ENCODE results near the gene UGT2B17.
"Not testable (repeated sequence)": the region's sequence is repeated elsewhere in the genome, so short reads cannot be mapped to it uniquely, and the experiment has no call there.

Gene UGT2B17

DNA sequence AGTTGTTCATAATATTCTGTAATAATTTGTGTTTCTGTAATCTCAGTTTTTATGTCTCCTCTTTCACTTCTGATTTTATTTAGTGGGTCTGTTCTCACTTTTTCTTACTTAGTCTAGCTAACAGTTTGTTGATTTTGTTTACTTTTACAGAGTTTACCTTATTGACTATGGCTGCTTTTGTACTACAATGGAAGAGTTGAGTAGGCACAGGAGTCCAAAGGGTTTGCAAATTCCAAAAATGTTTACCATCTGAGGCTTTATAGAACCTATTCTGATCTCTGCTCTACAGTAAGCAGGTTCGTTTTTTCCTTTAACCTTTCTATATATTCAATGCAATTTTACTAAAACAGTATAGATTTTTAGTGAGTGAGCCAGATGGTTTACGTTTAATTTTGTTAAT lies 55.1 kb downstream of the UGT2B17 start:
- no peak for DNase-seq (ENCODE audit: low read depth)
- TF ChIP-seq, protein P1, sequence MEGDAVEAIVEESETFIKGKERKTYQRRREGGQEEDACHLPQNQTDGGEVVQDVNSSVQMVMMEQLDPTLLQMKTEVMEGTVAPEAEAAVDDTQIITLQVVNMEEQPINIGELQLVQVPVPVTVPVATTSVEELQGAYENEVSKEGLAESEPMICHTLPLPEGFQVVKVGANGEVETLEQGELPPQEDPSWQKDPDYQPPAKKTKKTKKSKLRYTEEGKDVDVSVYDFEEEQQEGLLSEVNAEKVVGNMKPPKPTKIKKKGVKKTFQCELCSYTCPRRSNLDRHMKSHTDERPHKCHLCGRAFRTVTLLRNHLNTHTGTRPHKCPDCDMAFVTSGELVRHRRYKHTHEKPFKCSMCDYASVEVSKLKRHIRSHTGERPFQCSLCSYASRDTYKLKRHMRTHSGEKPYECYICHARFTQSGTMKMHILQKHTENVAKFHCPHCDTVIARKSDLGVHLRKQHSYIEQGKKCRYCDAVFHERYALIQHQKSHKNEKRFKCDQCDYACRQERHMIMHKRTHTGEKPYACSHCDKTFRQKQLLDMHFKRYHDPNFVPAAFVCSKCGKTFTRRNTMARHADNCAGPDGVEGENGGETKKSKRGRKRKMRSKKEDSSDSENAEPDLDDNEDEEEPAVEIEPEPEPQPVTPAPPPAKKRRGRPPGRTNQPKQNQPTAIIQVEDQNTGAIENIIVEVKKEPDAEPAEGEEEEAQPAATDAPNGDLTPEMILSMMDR (IDR thresholded peaks at IDR 0.05; ENCODE audit: control insufficient read depth, extremely low read depth, insufficient read depth), result no peak
- no peak overlapping the region for H3K4me3 ChIP-seq (ENCODE audit: low read depth, low read length)

DNA sequence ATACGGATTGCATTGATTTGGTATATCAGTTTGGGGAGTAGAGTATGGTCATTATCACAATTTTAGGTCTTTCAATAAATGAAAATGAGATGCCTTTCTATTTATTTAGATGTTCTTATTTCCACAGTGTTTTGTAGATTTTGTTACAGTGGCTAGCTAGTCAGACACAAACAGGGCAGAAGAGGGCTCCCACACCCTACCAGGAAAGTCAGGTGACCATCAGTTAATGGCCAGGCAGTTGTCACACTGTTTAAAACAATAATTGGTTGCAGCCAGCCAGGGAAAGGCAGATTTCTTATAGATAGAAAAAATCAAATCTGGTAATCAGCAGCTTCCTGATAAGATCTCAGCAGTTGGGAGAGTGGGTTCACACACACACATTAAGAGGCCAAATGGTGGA lies 57.2 kb downstream of the UGT2B17 start:
- DNase-seq (ENCODE audit: low read depth), result no peak
- TF ChIP-seq, protein P1 (IDR thresholded peaks at IDR 0.05; ENCODE audit: control insufficient read depth, extremely low read depth, insufficient read depth), result no peak
- H3K4me3 ChIP-seq (ENCODE audit: low read depth, low read length), result no peak overlapping the region

DNA sequence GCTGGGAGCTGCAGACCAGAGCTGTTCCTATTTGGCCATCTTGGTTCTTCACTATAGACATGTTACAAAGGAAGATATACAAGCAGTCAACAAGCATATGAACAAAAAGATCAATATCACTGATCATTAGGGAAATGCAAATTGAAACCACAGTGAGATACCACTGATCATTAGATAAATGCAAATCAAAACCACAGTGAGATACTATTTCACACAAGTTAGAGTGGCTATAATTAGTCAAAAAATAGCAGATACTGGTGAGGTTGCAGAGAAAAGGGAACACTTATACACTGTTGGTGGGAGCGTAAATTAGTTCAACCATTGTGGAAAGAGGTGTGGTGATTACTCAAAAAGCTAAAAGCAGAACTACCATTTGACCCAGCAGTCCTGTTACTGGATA lies 70.7 kb downstream of the UGT2B17 start:
- not testable (repeated sequence) for H3K4me3 ChIP-seq (ENCODE audit: low read depth, low read length); DNase-seq (ENCODE audit: low read depth)

DNA sequence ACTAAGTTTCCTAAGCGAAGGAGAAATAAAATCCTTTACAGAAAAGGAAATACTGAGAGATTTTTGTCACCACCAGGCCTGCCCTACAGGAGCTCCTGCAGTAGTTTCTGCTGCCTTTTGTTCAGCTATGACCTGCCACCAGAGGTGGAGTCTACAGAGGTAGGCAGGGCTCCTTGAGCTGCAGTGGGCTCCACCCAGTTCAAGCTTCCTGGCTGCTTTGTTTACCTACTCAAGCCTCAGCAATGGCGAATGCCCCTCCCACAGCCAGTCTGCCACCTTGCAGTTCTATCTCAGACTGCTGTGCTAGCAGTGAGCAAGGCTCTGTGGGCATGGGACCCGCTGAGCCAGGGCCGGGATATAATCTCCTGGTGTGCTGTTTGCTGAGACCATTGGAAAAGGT lies 71.3 kb downstream of the UGT2B17 start:
- not testable (repeated sequence) for H3K4me3 ChIP-seq (ENCODE audit: low read depth, low read length); DNase-seq (ENCODE audit: low read depth)

DNA sequence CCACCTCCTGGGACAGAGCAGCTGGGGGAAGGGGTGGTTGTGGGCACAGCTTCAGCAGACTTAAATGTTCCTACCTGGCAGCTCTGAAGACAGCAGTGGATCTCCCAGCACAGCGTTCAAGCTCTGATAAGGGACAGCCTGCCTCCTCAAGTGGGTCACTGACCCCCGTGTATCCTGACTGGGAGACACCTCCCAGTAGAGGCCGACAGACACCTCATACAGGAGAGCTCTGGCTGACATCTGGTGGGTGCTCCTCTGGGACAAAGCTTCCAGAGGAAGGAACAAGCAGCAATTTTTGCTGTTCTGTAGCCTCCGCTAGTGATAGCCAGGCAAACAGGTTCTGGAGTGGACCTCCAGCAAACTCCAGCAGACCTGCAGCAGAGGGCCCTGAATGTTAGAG lies 72.7 kb downstream of the UGT2B17 start:
- H3K4me3 ChIP-seq (ENCODE audit: low read depth, low read length); DNase-seq (ENCODE audit: low read depth): not testable (repeated sequence)

DNA sequence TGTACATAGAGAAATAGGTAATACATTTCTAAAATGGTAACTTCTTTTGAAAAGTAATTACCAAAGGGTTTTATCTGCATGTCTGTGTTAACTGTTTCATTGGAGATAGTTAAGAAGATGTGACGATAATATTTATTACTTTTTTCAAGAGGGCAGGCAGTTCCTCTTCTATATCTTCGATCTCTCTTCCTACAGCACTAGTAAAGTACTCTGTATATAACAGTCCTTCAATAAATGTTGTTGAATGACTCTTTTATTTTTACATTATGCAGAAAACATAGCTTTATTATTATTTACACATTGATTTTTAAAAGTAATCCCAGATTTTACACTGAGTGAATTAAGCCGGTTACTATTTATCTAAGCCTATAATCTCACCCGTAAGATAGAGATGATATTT lies 77.1 kb downstream of the UGT2B17 start:
- H3K4me3 ChIP-seq (ENCODE audit: low read depth, low read length), result no peak overlapping the region
- DNase-seq (ENCODE audit: low read depth), result peak; percentile 33
- TF ChIP-seq, protein P1 (IDR thresholded peaks at IDR 0.05; ENCODE audit: control insufficient read depth, extremely low read depth, insufficient read depth), result no peak

DNA sequence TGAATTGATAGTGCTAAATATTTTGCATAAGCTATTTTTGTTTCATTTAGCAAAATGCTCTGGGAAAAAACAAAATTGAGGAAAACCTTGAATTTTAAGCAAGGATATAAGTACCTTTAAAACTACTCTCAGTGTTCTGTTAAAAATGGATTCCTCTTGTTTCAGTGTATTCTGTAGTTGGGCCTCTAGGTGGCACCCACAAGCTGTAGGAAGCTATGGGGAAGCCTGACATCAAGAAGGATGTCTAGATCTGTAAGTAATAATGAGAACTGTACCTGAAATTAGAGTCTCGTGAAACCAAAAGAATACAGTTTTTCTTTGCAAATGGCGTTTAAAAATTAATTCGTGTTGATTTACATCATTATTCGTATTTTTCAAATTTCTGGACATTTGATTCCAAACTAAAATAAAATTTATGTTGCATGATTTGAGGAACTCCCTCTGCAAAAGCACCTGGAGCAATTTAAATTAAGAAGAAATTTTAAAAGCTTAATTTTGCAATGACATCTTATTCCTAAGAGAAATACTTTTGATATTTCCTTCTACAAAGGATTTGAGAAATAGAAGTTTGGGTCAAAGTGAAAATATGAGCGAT lies 77.6 kb downstream of the UGT2B17 start:
- TF ChIP-seq, protein P1 (IDR thresholded peaks at IDR 0.05; ENCODE audit: control insufficient read depth, extremely low read depth, insufficient read depth), result peak; percentile 85
- DNase-seq (ENCODE audit: low read depth), result peak; percentile 72
- no peak overlapping the region for H3K4me3 ChIP-seq (ENCODE audit: low read depth, low read length)

DNA sequence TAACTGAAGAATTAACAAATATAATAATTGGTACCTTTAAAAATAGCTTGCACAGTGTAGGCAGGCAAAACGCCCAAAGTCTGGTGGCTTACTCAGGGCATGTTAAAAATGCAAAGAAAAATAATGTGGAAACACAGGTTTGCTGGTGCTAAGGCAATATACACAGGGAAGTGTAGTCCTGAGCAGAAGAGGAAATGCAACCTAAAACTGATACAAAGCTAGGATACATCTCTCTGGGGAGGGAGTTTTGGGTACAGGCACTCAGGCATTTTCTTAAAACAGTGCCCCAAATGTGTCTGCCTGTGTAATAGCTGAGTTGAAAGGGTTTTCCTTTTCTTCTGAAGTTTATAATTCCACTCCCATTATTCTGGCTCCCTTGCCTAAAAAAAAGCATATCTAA lies 81.4 kb downstream of the UGT2B17 start:
- no peak for DNase-seq (ENCODE audit: low read depth)
- no peak overlapping the region for H3K4me3 ChIP-seq (ENCODE audit: low read depth, low read length)
- TF ChIP-seq, protein P1 (IDR thresholded peaks at IDR 0.05; ENCODE audit: control insufficient read depth, extremely low read depth, insufficient read depth), result no peak

Data from LNCaP clone FGC (cell line).